SU-DHL-6 (cell line): ENCODE results near the gene AQP2.

Experiments
- H2AFZ ChIP-seq: fragments of 200-600 bp; sonication (generic); 2 replicates; pipeline ENCODE4 v1.6.1; 2014; ENCODE audit warnings: low read depth, mild to moderate bottlenecking, moderate library complexity, mixed read lengths, antibody characterized with exemption, low read length; ENCODE audit not compliant: severe bottlenecking
- H3F3A ChIP-seq: fragments of 200-600 bp; shearing (Covaris generic); 2 replicates; pipeline ENCODE4 v1.6.0; 2016; ENCODE audit warnings: antibody characterized with exemption, mild to moderate bottlenecking; ENCODE audit not compliant: insufficient read depth
- H3K27ac ChIP-seq: fragments of 200-600 bp; sonication (generic); 2 replicates; pipeline ENCODE4 v1.5.1; 2016; ENCODE audit warnings: low read depth, mild to moderate bottlenecking, low read length, moderate library complexity, mixed read lengths
- H3K27me3 ChIP-seq: fragments of 200-600 bp; sonication (generic), shearing (Covaris generic); 2 replicates; pipeline ENCODE4 v1.6.0; 2014; ENCODE audit warnings: mild to moderate bottlenecking, low read length
- H3K36me3 ChIP-seq: fragments of 200-600 bp; sonication (generic); 2 replicates; pipeline ENCODE4 v1.6.1; 2014; ENCODE audit warnings: mild to moderate bottlenecking, low read length, mixed read lengths
- H3K4me2 ChIP-seq: fragments of 300-600, 200-600 bp; shearing (Covaris generic), sonication (generic); 2 replicates; pipeline ENCODE4 v1.6.0; 2014; ENCODE audit warnings: low read length, low read depth, mild to moderate bottlenecking; ENCODE audit not compliant: poor library complexity, severe bottlenecking
- H3K4me3 ChIP-seq: fragments of 200-600 bp; sonication (generic); 2 replicates; pipeline ENCODE4 v1.5.1; 2014; ENCODE audit warnings: antibody characterized with exemption, low read length, mild to moderate bottlenecking, mixed read lengths; ENCODE audit not compliant: insufficient read depth, poor library complexity, severe bottlenecking
- H3K79me2 ChIP-seq: fragments of 200-600 bp; sonication (generic); 2 replicates; pipeline ENCODE4 v1.6.1; 2014; ENCODE audit warnings: mild to moderate bottlenecking, low read length, moderate library complexity; ENCODE audit not compliant: insufficient read depth
- H3K9ac ChIP-seq: fragments of 200-600 bp; sonication (generic); 2 replicates; pipeline ENCODE4 v1.7.0; 2014; ENCODE audit warnings: mild to moderate bottlenecking, low read length
- H3K9me2 ChIP-seq: fragments of 200-600 bp; sonication (generic); replicated peaks from 2 replicates; pipeline ENCODE4 v1.6.1; 2014; ENCODE audit warnings: low read length; ENCODE audit not compliant: insufficient read depth
- H3K9me3 ChIP-seq: fragments of 200-600 bp; sonication (generic); 2 replicates; pipeline ENCODE4 v1.6.1; 2014; ENCODE audit warnings: low read length, mixed read lengths; ENCODE audit not compliant: insufficient read depth
- H4K20me1 ChIP-seq: fragments of 200-600 bp; sonication (generic); 2 replicates; pipeline ENCODE4 v1.6.1; 2014; ENCODE audit warnings: low read depth, mild to moderate bottlenecking, antibody characterized with exemption, low read length, moderate library complexity, mixed read lengths
- EZH2phosphoT487 ChIP-seq: fragments of 200-600 bp; sonication (generic), shearing (Covaris generic); conservative IDR thresholded peaks from 2 replicates; pipeline ENCODE4 v1.6.1; 2018; ENCODE audit warnings: mild to moderate bottlenecking, antibody characterized with exemption, low read length, moderate library complexity, mixed read lengths
- TF ChIP-seq, protein P1 (sequence below): fragments of 200-600 bp; sonication (generic); IDR thresholded peaks from one replicate; pipeline ENCODE4 v1.5.1; 2017; ENCODE audit warnings: antibody characterized with exemption, mild to moderate bottlenecking, low read length, moderate library complexity; ENCODE audit not compliant: insufficient read depth, poor library complexity, severe bottlenecking

Gene AQP2

GRCh38 chr12:49904601-49905000, 45.9 kb upstream of the AQP2 start:
- Histone ChIP-seq H3F3A (no peaks in the 10 kb centered on the region), H3K9ac (no peak overlapping the region), H4K20me1 (no peaks in the 10 kb centered on the region), H3K36me3 (no peaks in the 10 kb centered on the region), H3K79me2 (no peaks in the 10 kb centered on the region), H3K9me3 (no peaks in the 10 kb centered on the region), H3K9me2 (no peaks in the 10 kb centered on the region), H3K4me2 (no peak overlapping the region), H3K27ac (no peak overlapping the region), H3K27me3 (no peaks in the 10 kb centered on the region), H2AFZ (no peak overlapping the region), H3K4me3 (no peak overlapping the region)
- TF ChIP-seq, protein P1, sequence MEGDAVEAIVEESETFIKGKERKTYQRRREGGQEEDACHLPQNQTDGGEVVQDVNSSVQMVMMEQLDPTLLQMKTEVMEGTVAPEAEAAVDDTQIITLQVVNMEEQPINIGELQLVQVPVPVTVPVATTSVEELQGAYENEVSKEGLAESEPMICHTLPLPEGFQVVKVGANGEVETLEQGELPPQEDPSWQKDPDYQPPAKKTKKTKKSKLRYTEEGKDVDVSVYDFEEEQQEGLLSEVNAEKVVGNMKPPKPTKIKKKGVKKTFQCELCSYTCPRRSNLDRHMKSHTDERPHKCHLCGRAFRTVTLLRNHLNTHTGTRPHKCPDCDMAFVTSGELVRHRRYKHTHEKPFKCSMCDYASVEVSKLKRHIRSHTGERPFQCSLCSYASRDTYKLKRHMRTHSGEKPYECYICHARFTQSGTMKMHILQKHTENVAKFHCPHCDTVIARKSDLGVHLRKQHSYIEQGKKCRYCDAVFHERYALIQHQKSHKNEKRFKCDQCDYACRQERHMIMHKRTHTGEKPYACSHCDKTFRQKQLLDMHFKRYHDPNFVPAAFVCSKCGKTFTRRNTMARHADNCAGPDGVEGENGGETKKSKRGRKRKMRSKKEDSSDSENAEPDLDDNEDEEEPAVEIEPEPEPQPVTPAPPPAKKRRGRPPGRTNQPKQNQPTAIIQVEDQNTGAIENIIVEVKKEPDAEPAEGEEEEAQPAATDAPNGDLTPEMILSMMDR = no peak
- no peak for TF ChIP-seq EZH2phosphoT487

DNA sequence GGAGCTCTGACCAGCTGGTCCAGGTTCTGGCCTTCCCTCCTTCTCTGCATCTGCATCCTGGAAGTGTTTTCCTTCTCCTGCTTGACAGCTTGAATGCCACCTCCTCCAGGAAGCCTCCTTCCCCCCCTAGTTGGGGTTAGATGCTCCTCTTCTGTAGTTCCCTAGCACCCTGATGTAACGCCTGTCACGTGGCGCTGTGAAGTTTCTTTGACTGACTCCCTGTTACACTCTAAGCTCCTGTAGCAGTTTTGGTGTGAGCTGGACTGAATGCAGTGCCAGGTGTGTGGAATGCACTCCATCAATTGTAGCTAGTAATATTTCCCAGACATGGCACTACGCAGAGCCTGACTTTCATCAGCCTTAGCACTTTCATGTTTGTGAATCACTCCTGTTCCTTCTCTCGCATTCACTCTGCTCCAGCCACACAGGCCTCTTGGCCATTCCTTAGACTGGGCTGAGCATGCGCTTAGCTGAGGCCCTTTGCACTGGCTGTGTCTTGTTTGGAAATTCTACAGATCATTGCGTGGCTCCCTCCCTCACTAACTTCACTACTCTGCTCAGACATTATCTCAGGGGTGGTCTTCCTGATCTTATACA, 44.7 kb upstream of the AQP2 start:
- Histone ChIP-seq H3F3A (no peaks in the 10 kb centered on the region), H2AFZ (no peak overlapping the region), H3K9me2 (no peaks in the 10 kb centered on the region), H3K9me3 (no peaks in the 10 kb centered on the region), H3K79me2 (no peaks in the 10 kb centered on the region), H4K20me1 (no peaks in the 10 kb centered on the region), H3K4me3 (no peak overlapping the region), H3K27me3 (no peaks in the 10 kb centered on the region), H3K27ac (no peak overlapping the region), H3K4me2 (no peak overlapping the region), H3K9ac (no peak overlapping the region), H3K36me3 (no peaks in the 10 kb centered on the region)
- no peak for TF ChIP-seq EZH2phosphoT487
- TF ChIP-seq, protein P1 = no peak

DNA sequence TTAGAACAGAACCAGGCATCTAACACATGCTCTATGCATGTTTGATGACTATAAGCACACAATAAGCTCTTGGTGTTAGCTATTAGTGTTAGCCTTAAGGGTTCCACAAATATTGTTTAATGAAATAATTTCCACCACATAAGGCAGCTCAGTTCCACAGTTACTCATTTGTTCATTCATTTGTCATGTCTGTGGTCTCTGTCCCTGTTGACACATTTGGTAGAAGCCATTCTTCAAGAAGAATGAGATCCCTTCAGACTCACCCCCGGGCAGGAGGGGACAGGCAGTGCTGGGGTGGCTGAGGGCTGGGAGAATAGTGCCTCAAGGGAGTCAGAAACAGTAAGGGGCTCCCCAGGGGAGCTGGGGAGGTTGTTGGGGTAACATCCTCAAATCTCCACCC, 43.2 kb upstream of the AQP2 start:
- Histone ChIP-seq H3K9me2 (no peaks in the 10 kb centered on the region), H3K79me2 (no peaks in the 10 kb centered on the region), H4K20me1 (no peaks in the 10 kb centered on the region), H3K4me2 (no peak overlapping the region), H3K9me3 (no peaks in the 10 kb centered on the region), H3K27ac (no peak overlapping the region), H3K27me3 (no peaks in the 10 kb centered on the region), H3K9ac (no peak overlapping the region), H3F3A (no peaks in the 10 kb centered on the region), H2AFZ (no peak overlapping the region), H3K4me3 (no peak overlapping the region), H3K36me3 (no peaks in the 10 kb centered on the region)
- TF ChIP-seq, protein P1 = no peak
- no peak for TF ChIP-seq EZH2phosphoT487
